GM23338 (cell line): ENCODE measurements around the gene B3GALNT1. TPM values are rescaled to one million over a fixed set of nuclear protein-coding genes. Genes with fewer than 3 reads are reported as not detected.

Experiments
- ATAC-seq: fragments of 200-7000 bp; cut with Tn5 transposase; 3 replicates; pipeline ENCODE4 v1.9.1; 2020
- DNase-seq: peaks from one replicate; pipeline ENCODE4 v3.0.0-alpha.2; 2015; ENCODE audit warnings: low spot score
- H2AFZ ChIP-seq: fragments of 200-600 bp; sonication (generic); 2 replicates; pipeline ENCODE4 v1.8.0; 2016; ENCODE audit warnings: antibody characterized with exemption, mild to moderate bottlenecking, moderate library complexity
- H3F3A ChIP-seq: fragments of 200-600 bp; sonication (generic); replicated peaks from 2 replicates; pipeline ENCODE4 v1.8.0; 2017; ENCODE audit warnings: antibody characterized with exemption, mixed run types, low read depth
- H3K27ac ChIP-seq: fragments of 200-600 bp; sonication (generic); 2 replicates; pipeline ENCODE4 v1.6.1; 2016; ENCODE audit warnings: low read depth
- H3K27me3 ChIP-seq: fragments of 200-600 bp; sonication (generic); 2 replicates; pipeline ENCODE4 v1.8.0; 2016; ENCODE audit warnings: mild to moderate bottlenecking, mixed run types, moderate library complexity; ENCODE audit not compliant: insufficient read depth
- H3K36me3 ChIP-seq: fragments of 200-600 bp; sonication (generic); 2 replicates; pipeline ENCODE4 v1.8.0; 2016; ENCODE audit warnings: mild to moderate bottlenecking; ENCODE audit not compliant: insufficient read depth
- H3K4me1 ChIP-seq: fragments of 200-600 bp; sonication (generic); 2 replicates; pipeline ENCODE4 v1.8.0; 2016; ENCODE audit warnings: mild to moderate bottlenecking, moderate library complexity; ENCODE audit not compliant: insufficient read depth
- H3K4me2 ChIP-seq: fragments of 200-600 bp; sonication (generic); 2 replicates; pipeline ENCODE4 v1.7.1; 2017; ENCODE audit warnings: mixed run types
- H3K4me3 ChIP-seq: fragments of 200-600 bp; sonication (generic); 2 replicates; pipeline ENCODE4 v1.6.1; 2016; ENCODE audit warnings: mixed run types
- H3K79me2 ChIP-seq: fragments of 200-600 bp; sonication (generic); replicated peaks from 2 replicates; pipeline ENCODE4 v1.8.0; 2017; ENCODE audit warnings: mild to moderate bottlenecking; ENCODE audit not compliant: insufficient read depth
- H3K9me2 ChIP-seq: fragments of 200-600 bp; sonication (generic); 2 replicates; pipeline ENCODE4 v1.8.0; 2017; ENCODE audit not compliant: insufficient read depth
- H4K20me1 ChIP-seq: fragments of 200-600 bp; sonication (generic); replicated peaks from 2 replicates; pipeline ENCODE4 v1.8.0; 2017; ENCODE audit warnings: mild to moderate bottlenecking; ENCODE audit not compliant: insufficient read depth
- H3K27ac Mint-ChIP-seq: 2 replicates; pipeline ENCODE4 v1.8.0; 2020; ENCODE audit warnings: inconsistent platforms, mild to moderate bottlenecking, moderate library complexity, mixed read lengths
- H3K27me3 Mint-ChIP-seq: 3 replicates; pipeline ENCODE4 v1.8.0; 2022; ENCODE audit warnings: low read depth, mild to moderate bottlenecking, moderate library complexity, mixed read lengths, inconsistent platforms; ENCODE audit not compliant: insufficient read depth, poor library complexity
- H3K36me3 Mint-ChIP-seq: 3 replicates; pipeline ENCODE4 v1.8.0; 2021; ENCODE audit warnings: low read depth, mild to moderate bottlenecking, inconsistent platforms, moderate library complexity, mixed read lengths
- H3K4me1 Mint-ChIP-seq: 3 replicates; pipeline ENCODE4 v1.8.0; 2020; ENCODE audit warnings: mild to moderate bottlenecking, inconsistent platforms, mixed read lengths
- H3K4me3 Mint-ChIP-seq: 3 replicates; pipeline ENCODE4 v1.8.0; 2021; ENCODE audit warnings: moderate library complexity, mild to moderate bottlenecking, inconsistent platforms, mixed read lengths
- H3K9me3 Mint-ChIP-seq: 3 replicates; pipeline ENCODE4 v1.8.0; 2020; ENCODE audit warnings: moderate library complexity, mild to moderate bottlenecking, inconsistent platforms, mixed read lengths
- CREB1 ChIP-seq: fragments of 250-450 bp; sonication (Bioruptor Pico); IDR thresholded peaks from 2 replicates; pipeline ENCODE4 v1.5.0; 2020; ENCODE audit warnings: low read depth, mild to moderate bottlenecking, moderate library complexity
- CTCF ChIP-seq, 2 experiments: fragments of 200-600 bp in 1 of 2; sonication (generic) in 1 of 2; conservative IDR thresholded peaks; 2 replicates each; pipeline versions ENCODE4 v1.5.1 to v1.6.1; 2016 to 2017; ENCODE audit warnings: antibody characterized with exemption in 2 of 2, low read depth in 2 of 2, mild to moderate bottlenecking in 2 of 2, moderate library complexity in 1 of 2
- ETS1 ChIP-seq: IDR thresholded peaks from 2 replicates; pipeline ENCODE4 v1.6.1; 2016; ENCODE audit warnings: antibody characterized with exemption
- EZH2 ChIP-seq: fragments of 200-600 bp; sonication (generic); IDR thresholded peaks from one replicate; pipeline ENCODE4 v1.8.0; 2017; ENCODE audit warnings: antibody characterized with exemption, mild to moderate bottlenecking, low read depth; ENCODE audit not compliant: unreplicated experiment
- EZH2phosphoT487 ChIP-seq: fragments of 200-600 bp; sonication (generic); IDR thresholded peaks from one replicate; pipeline ENCODE4 v1.8.1; 2018; ENCODE audit warnings: antibody characterized with exemption; ENCODE audit not compliant: unreplicated experiment
- JUNB ChIP-seq: IDR thresholded peaks from one replicate; pipeline ENCODE4 v1.6.1; 2016; ENCODE audit warnings: antibody characterized with exemption; ENCODE audit not compliant: unreplicated experiment
- NANOG ChIP-seq: IDR thresholded peaks from 2 replicates; pipeline ENCODE4 v1.6.1; 2016; ENCODE audit warnings: antibody characterized with exemption, borderline replicate concordance
- POLR2AphosphoS5 ChIP-seq: IDR thresholded peaks from 2 replicates; pipeline ENCODE4 v1.6.1; 2016; ENCODE audit warnings: antibody characterized with exemption, low read depth
- REST ChIP-seq: IDR thresholded peaks from one replicate; pipeline ENCODE4 v1.6.1; 2018; ENCODE audit warnings: antibody characterized with exemption; ENCODE audit not compliant: unreplicated experiment
- STAT1 ChIP-seq: IDR thresholded peaks from one replicate; pipeline ENCODE4 v1.6.1; 2016; ENCODE audit warnings: antibody characterized with exemption; ENCODE audit not compliant: unreplicated experiment
- ZNF114 ChIP-seq: fragments of 250-450 bp; sonication (Bioruptor Pico); IDR thresholded peaks from 2 replicates; pipeline ENCODE4 v1.5.0; 2020; ENCODE audit warnings: mild to moderate bottlenecking, moderate library complexity
- polyA plus RNA-seq: library from polyadenylated mRNA; unstranded; fragments of >200 nt; fragmentation: Nextera tagmentation; extraction: Ambion mirVana; gene quantifications from 2 replicates; pipeline ENCODE4 v1.2.1, GENCODE V29; 2016
- total RNA-seq: library from RNA; depleted of rRNA; stranded (reverse); fragments of >200 nt; shearing (Covaris generic); gene quantifications from 2 replicates; pipeline ENCODE4 v1.2.3, GENCODE V29; 2014

Gene B3GALNT1
- total and polyA plus RNA-seq, 2 experiments from 2014 or later: 3.3 to 5.9 TPM

GRCh38 chr3:161072211-161072621, 32.9 kb downstream of the B3GALNT1 start (continued):
- TF ChIP-seq CTCF (conservative IDR thresholded peaks at IDR 0.05; ENCODE audit: low read depth in 2 of 2) (no peak), EZH2phosphoT487 (no peak), NANOG (no peak), POLR2AphosphoS5 (no peak), CREB1 (CRISPR knock-in tag) (no peak), ZNF114 (no peak), JUNB (no peak), REST (no peak)

- H3K9me3 Mint-ChIP-seq: no peaks in the 10 kb centered on the region
- H3K36me3 Mint-ChIP-seq: peaks cover 3% of the 10 kb centered on the region; the same call in 1 of the 3 replicates
- Histone ChIP-seq H3K4me3 (no peak overlapping the region), H4K20me1 (no peaks in the 10 kb centered on the region), H3K36me3 (no peaks in the 10 kb centered on the region), H3F3A (no peaks in the 10 kb centered on the region), H3K27ac (no peak overlapping the region), H3K79me2 (no peaks in the 10 kb centered on the region), H3K4me1 (no peaks in the 10 kb centered on the region), H3K4me2 (no peak overlapping the region), H3K27me3 (no peaks in the 10 kb centered on the region), H2AFZ (no peak overlapping the region), H3K9me2 (no peaks in the 10 kb centered on the region)
- H3K4me1 Mint-ChIP-seq: peaks cover 17% of the 10 kb centered on the region; the same call in 2 of the 3 replicates
- ATAC-seq (no peak), DNase-seq (no peak)
- no peak overlapping the region for H3K4me3 Mint-ChIP-seq
- H3K27ac Mint-ChIP-seq: 0 out of 2 replicates have a peak overlapping the region, but pooled peaks have one; percentile 49
- H3K27me3 Mint-ChIP-seq: no peaks in the 10 kb centered on the region
- TF ChIP-seq NANOG (no peak), CTCF (conservative IDR thresholded peaks at IDR 0.05; ENCODE audit: low read depth in 2 of 2) (no peak), CREB1 (CRISPR knock-in tag) (no peak), REST (no peak), ETS1 (no peak), EZH2 (no peak), STAT1 (no peak), JUNB (no peak), POLR2AphosphoS5 (no peak)
Observed at GRCh38 chr3:161070980-161071663, 34.0 kb downstream of the B3GALNT1 start.
